ENCODE results near the gene STX11.
A peak's percentile ranks its signal among the peaks of the same experiment; 100 is the strongest.

The STX11 gene

GRCh38 chr6:144216668-144217218, 66.4 kb downstream of the STX11 start:
- no peak for DNase-seq

GRCh38 chr6:144217264-144217663, 66.9 kb downstream of the STX11 start:
- DNase-seq: no peak

- DNase-seq: no peak
These were observed 67.5 kb downstream of the STX11 start for GRCh38 chr6:144217797-144218196.

- DNase-seq: peak; percentile 56
These were observed 68.9 kb downstream of the STX11 start for GRCh38 chr6:144219056-144219685.

- no peak for DNase-seq
These were observed 69.9 kb downstream of the STX11 start for GRCh38 chr6:144220031-144220790.

GRCh38 chr6:144223686-144224085, 73.4 kb downstream of the STX11 start:
- DNase-seq: no peak

- DNase-seq: no peak
These were observed 81.4 kb downstream of the STX11 start for GRCh38 chr6:144231721-144232120.

- no peak for DNase-seq
These were observed 82.0 kb downstream of the STX11 start for GRCh38 chr6:144232176-144232831.

- no peak for DNase-seq
These were observed 82.5 kb downstream of the STX11 start for GRCh38 chr6:144232832-144233230.

- DNase-seq: no peak
These were observed 84.1 kb downstream of the STX11 start for GRCh38 chr6:144234399-144234798.

GRCh38 chr6:144234935-144235334, 84.6 kb downstream of the STX11 start:
- no peak for DNase-seq

Measured in activated CD4-positive, alpha-beta T cell treated with anti-CD3 and anti-CD28 coated beads, Interleukin-2, Interleukin-6, amounts not matched to agents 100 ng/mL and 50 ng/mL, durations not matched to agents 16 hours and 8 hours (primary cell).